GM19240 (cell line): ENCODE results near the gene MBD2.
"Not testable (repeated sequence)": the region's sequence is repeated elsewhere in the genome, so short reads cannot be mapped to it uniquely, and the experiment has no call there.

Experiments
- DNase-seq: peaks from one replicate; pipeline ENCODE4 v3.0.0; 2011; ENCODE audit warnings: low spot score; ENCODE audit not compliant: insufficient read length

MBD2 gene

DNA sequence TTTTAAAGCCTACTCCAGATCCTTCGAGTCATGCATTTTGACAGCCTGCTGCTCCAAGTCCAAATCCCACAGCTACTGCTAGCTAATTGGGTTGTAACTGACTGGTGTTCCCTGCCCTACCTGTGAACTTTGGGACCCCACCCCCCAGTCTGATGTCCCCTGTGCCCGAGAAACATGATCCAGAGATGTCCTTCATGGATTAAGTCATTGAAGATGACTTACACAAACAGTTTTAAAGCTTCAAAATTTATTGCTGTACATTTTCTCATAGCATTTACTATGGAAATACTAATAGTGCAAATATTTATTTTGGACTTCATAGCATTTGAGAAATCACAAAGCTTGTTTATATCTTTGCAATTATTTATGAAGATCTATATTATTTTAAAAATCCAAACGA lies 73.1 kb downstream of the MBD2 start:
- no peak for DNase-seq

DNA sequence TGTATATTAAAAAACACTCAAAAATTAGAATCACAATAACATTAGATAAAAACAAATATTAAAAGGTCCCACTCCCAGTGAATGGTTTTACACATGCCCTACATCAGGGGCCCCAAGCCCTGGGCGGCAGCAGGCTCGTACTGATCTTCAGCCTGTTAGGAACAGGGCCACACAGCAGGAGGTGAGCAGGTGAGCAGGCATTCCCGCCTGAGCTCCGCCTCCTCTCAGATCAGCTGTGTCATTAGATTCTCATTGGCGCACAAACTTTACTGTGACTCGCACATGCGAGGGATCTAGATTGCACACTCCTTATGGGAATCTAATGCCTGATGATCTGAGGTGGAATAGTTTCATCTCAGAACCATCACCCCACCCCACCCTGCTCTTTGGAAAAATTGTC lies 74.2 kb downstream of the MBD2 start:
- DNase-seq, result no peak

DNA sequence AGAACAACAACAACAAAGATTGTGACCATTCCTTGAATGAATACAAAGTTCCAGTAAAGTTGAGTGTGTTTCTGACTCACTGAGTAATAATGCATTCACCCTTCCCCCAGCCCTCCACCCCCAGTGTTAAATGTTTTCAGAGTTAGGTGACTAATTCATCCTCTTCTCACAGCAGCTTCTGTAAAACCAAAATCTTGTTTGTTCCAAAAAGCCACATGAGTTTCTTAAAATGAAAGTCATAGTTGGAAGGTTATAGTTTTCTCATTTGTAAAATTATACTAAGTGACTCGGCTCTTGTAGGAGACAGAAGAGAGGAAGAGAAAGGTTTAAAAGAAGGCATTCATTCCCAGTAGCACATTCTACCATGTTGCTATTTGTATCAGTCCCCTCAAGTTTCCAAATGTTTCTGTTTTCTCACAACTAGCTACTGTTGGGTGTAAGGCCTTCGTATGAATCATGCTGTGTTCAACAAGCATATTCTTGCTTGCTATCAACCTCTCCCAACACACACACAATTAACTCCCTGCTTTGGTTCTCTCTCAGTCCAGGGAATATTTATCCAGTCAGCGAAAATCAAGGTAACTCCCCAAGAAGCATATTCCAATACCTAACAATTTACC lies 75.3 kb downstream of the MBD2 start:
- DNase-seq, result no peak

DNA sequence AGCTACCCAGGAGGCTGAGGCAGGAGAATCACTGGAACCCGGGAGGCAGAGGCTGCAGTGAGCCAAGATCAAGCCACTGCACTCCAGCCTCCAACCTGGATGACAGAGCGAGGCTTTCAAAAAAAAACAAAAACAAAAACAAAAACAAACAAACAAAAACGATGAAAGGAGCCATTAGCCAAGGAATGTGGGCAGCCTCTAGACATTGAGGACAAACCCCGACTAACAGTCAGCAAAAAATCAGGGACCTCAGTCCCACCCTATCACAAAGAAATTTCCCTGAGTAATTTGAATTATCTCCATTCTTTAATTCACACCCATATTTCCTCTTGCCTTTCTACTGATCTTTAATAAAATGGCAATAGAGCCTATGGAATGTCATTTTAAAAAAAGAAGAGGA lies 75.8 kb downstream of the MBD2 start:
- DNase-seq, result no peak

GRCh38 chr18:54148151-54148550 lies 76.3 kb downstream of the MBD2 start:
- no peak for DNase-seq

DNA sequence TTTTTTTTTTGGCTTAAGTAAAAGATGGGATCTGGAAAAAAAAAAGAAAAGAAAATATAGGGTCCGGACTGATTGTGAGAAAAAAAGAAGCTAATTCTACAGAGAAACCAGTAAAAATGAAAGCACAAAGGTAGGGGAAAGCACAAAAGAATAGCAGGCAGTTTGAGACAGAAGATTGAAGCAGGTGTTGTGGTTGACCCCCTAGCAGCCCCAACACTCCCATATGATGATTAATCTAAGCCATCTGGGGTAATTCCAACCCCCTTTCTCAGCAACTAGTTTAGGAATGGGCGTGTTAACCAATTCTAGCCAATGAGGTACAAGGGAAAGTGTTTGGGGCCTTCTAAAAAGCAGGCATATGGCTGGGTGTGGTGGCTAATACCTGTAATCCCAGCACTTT lies 77.0 kb downstream of the MBD2 start:
- DNase-seq, result peak; percentile 23

DNA sequence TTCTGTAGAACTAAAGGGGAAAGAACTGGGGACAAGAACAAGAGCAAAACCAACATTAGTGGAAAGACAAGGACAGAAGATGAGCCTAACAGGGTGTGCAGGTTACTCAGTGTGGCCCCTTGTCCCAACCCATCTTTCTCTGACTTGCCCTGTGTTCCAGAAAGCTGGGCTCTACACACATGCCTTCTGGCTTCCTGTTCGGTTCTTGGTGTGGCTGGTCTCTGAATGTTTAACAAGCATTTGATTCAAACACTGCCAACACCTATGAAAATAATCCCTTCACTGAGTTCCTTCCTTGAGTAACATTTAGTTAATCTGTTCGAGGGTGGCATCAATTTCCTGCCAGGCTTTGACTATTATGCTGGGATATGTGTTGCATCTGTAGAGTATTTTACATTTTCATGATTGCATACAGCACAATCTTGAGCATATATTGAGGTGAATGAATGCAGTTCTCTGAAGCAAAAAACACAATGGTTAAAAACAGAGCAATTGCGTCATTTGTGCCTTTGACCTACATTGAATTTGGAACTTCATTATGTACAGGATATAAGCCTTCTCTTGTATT lies 83.3 kb downstream of the MBD2 start:
- no peak for DNase-seq

DNA sequence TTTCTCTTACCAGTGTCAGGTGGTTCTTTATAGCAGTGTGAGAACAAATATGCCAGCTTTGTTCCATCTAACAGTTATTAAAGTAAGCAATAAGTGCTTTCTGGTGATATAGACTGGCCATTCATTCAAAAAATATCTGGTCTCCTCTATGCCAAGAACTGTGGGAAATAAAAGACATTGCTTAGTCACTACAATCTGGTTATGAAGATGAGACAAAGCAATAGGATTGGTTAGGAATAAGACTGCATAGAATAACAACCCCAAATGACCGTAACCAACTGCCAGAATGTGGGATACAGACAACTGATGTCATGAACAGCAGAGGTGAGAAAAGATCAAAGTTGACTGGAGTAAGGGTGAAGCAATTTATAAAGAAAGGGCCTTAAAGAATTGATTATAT lies 83.8 kb downstream of the MBD2 start:
- no peak for DNase-seq

- DNase-seq, result no peak
Observed at GRCh38 chr18:54135216-54135615, 89.3 kb downstream of the MBD2 start.

DNA sequence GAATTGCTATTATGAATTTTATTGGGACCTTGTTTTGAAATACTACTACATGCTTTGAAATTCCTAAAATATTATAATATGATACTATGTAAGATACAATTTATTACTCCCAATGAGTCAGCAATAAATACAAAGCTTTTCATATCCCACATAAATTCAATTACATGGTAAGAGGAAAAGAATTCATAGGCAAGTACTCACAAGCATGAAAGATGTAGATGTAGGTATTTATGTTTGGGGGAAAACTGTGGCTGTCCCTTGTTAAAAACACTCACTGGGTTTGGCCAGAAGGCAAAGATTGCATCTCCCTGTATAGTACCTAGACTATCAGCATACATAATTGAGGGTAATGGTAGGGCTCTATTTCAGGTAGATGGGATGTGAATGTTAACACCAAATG lies 90.4 kb downstream of the MBD2 start:
- no peak for DNase-seq

- no peak for DNase-seq
Observed at GRCh38 chr18:54130631-54131030, 93.8 kb downstream of the MBD2 start.

GRCh38 chr18:54130177-54130576 lies 94.3 kb downstream of the MBD2 start:
- no peak for DNase-seq

DNA sequence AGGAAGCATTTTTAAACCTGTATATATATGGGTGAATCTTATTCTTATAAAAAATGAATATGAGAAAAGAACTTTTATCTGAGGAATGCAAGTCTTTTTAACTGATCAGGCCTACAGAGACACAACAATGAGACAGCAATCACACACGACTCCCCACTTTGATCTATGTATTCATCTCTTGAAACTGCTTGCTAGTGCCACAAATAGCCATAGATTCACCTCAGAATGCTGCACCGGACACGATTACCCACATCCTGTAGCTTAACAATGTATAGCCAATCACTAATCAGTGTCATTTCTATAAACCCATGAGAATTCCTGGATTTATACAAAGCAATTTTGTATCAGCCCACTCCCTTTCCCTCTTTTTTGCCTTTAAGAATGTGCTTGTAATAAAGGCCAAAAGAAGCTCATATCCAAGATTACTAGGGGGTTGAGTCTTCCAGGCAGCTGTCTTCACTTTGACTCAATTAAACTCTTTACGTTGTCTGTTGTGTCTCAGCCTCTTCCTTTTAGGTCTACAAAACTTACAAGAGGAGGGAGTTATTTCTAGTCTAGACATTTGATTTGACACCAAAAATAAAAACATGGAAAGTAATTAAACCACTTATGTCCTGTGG lies 94.9 kb downstream of the MBD2 start:
- DNase-seq, result no peak

- DNase-seq, result no peak
Observed at GRCh38 chr18:54127759-54128378, 96.6 kb downstream of the MBD2 start.

- no peak for DNase-seq
Observed at GRCh38 chr18:54125429-54125828, 99.0 kb downstream of the MBD2 start.

- not testable (repeated sequence) for DNase-seq
Observed at GRCh38 chr18:54123720-54124440, 100.6 kb downstream of the MBD2 start.

DNA sequence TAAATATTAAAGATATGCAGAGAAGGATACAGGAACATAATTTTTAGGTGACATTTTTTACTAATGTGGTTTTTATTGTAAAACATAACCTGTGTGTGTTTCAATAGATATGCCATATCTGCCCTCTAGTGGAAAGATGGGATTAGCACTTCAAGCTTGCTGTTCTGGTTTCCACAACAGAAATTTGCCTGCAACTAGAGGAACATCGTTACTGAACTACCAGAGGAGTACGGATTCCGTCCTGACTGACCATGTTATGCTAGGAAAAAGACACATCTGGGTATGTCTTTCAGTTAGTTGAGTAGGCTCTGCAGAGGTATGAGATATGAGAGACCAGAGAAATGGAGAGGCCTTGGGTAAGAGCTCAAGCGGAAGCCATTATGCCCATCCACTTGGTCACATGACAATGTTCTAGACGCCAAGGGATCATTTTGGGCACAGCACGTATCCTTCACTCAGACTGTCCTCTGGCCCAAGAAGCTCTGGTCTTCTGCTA lies 104.9 kb downstream of the MBD2 start:
- no peak for DNase-seq

GRCh38 chr18:54117853-54118773 lies 106.4 kb downstream of the MBD2 start:
- no peak for DNase-seq

DNA sequence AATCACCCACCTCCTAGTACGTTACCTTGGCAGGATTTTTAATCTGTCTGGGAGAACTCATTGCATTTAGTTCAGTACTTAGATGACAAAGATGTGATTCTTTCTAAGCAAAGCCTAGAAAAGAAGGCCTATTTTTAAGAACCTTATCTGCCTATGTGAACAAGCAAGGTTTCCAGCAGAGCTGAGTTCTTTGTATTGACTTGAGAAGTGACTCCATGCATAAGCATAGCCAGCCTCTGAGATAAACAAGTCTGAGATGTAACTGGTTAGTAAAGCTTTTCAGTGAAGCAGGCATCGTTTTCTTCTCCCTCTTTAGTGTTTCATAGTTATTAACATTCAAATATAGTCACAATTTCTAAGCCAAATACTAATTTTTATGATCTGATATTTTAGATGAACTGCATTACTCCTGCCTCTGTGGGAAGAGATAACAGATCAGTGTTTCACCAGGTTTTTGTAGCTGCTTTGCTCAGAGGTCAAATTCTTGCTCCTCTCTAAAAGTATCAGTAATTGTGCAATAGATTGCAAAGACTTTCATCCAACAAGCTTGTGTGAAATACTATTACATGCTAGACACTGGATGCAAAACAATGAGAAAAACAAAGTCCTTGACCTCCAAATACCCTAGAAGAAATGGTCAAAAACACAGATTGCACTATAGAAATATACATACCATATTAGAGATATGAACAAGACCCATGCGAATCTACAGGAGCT lies 107.8 kb downstream of the MBD2 start:
- DNase-seq, result no peak

- no peak for DNase-seq
Observed at GRCh38 chr18:54112356-54112755, 112.1 kb downstream of the MBD2 start.
